SK-N-MC (cell line): ENCODE data around the gene RGL2.
A peak's percentile ranks its signal among the peaks of the same experiment; 100 is the strongest.
"Not testable (repeated sequence)": the region's sequence is repeated elsewhere in the genome, so short reads cannot be mapped to it uniquely, and the experiment has no call there.

ENCODE experiments used
- DNase-seq: peaks from one replicate; pipeline ENCODE4 v3.0.0-alpha.2; 2011; ENCODE audit warnings: low read depth, low spot score
- H3K27ac ChIP-seq: fragments of 200-600 bp; sonication (generic); 2 replicates; pipeline ENCODE4 v1.5.1; 2016; ENCODE audit warnings: mixed run types
- H3K36me3 ChIP-seq: fragments of 200-600 bp; sonication (generic); 2 replicates; pipeline ENCODE4 v1.6.1; 2017; ENCODE audit warnings: antibody characterized with exemption, low read length, mixed read lengths; ENCODE audit not compliant: insufficient read depth
- H3K4me3 ChIP-seq: fragments of 200-600 bp; sonication (generic); 2 replicates; pipeline ENCODE4 v1.5.1; 2016
- H3K9ac ChIP-seq: fragments of 200-600 bp; sonication (generic); 2 replicates; pipeline ENCODE4 v1.8.0; 2017; ENCODE audit warnings: mixed run types, mixed read lengths; ENCODE audit not compliant: insufficient read length
- H3K9me3 ChIP-seq: fragments of 200-600 bp; sonication (generic); 2 replicates; pipeline ENCODE4 v1.6.1; 2017; ENCODE audit warnings: low read depth, mild to moderate bottlenecking, antibody characterized with exemption, low read length, moderate library complexity, mixed read lengths
- EZH2 ChIP-seq: fragments of 200-600 bp; sonication (generic); IDR thresholded peaks from one replicate; pipeline ENCODE4 v1.6.1; 2017; ENCODE audit warnings: antibody characterized with exemption
- FOXP2 ChIP-seq: optimal IDR thresholded peaks from 2 replicates; pipeline ENCODE3; 2011; ENCODE audit warnings: mild to moderate bottlenecking, moderate library complexity; ENCODE audit not compliant: insufficient read depth; ENCODE audit errors: extremely low read length, control extremely low read depth
- POLR2AphosphoS5 ChIP-seq: IDR thresholded peaks from 2 replicates; pipeline ENCODE4 v1.6.1; 2012; ENCODE audit warnings: mild to moderate bottlenecking, low read depth, low read length, borderline replicate concordance

The RGL2 gene

GRCh38 chr6:33298773-33299236, at the start of gene RGL2:
RGL2 (minus strand) TSS chr6:33298942; CDS start chr6:33298610, 332 bp downstream.
- no peaks in the 10 kb centered on the region for H3K9me3 ChIP-seq
- TF ChIP-seq FOXP2 = no peak
- TF ChIP-seq POLR2AphosphoS5 = no peak
- TF ChIP-seq EZH2 = no peak
- peak within 1 kb of the TSS; percentile 79 for H3K9ac ChIP-seq
- no peaks in the 10 kb centered on the region for H3K36me3 ChIP-seq
- H3K27ac ChIP-seq = peak within 1 kb of the TSS; percentile 85
- DNase-seq = no peak
- H3K4me3 ChIP-seq = peak within 1 kb of the TSS; percentile 99

- Histone ChIP-seq H3K9ac (no peak overlapping the region), H3K36me3 (no peaks in the 10 kb centered on the region), H3K4me3 (no peak overlapping the region), H3K9me3 (no peaks in the 10 kb centered on the region), H3K27ac (no peak overlapping the region)
- no peak for DNase-seq
- no peak for TF ChIP-seq FOXP2
- TF ChIP-seq EZH2 = no peak
- no peak for TF ChIP-seq POLR2AphosphoS5
Measured at GRCh38 chr6:33347816-33348215, 49.1 kb upstream of the RGL2 start.

GRCh38 chr6:33346972-33347371, 48.2 kb upstream of the RGL2 start:
- not testable (repeated sequence) for H3K9me3 ChIP-seq, H3K9ac ChIP-seq, H3K4me3 ChIP-seq, H3K36me3 ChIP-seq, H3K27ac ChIP-seq, DNase-seq

GRCh38 chr6:33344701-33345697, 46.3 kb upstream of the RGL2 start:
- DNase-seq = no peak
- no peak for TF ChIP-seq EZH2
- no peak for TF ChIP-seq POLR2AphosphoS5
- TF ChIP-seq FOXP2 = no peak
- no peaks in the 10 kb centered on the region for H3K36me3 ChIP-seq
- H3K9ac ChIP-seq = no peak overlapping the region
- H3K4me3 ChIP-seq = peak overlapping the region; percentile 63
- H3K27ac ChIP-seq = no peak overlapping the region
- no peaks in the 10 kb centered on the region for H3K9me3 ChIP-seq

GRCh38 chr6:33343953-33344611, 45.3 kb upstream of the RGL2 start:
- DNase-seq = no peak
- Histone ChIP-seq H3K27ac (no peak overlapping the region), H3K4me3 (no peak overlapping the region), H3K36me3 (no peaks in the 10 kb centered on the region), H3K9ac (no peak overlapping the region), H3K9me3 (no peaks in the 10 kb centered on the region)
- TF ChIP-seq POLR2AphosphoS5 = no peak
- TF ChIP-seq EZH2 = no peak
- TF ChIP-seq FOXP2 = no peak

GRCh38 chr6:33343606-33343952, 44.8 kb upstream of the RGL2 start:
- not testable (repeated sequence) for H3K9ac ChIP-seq, H3K27ac ChIP-seq, H3K4me3 ChIP-seq, H3K36me3 ChIP-seq, DNase-seq, H3K9me3 ChIP-seq

- no peaks in the 10 kb centered on the region for H3K36me3 ChIP-seq
- H3K9ac ChIP-seq = no peak overlapping the region
- DNase-seq = no peak
- H3K9me3 ChIP-seq = no peaks in the 10 kb centered on the region
- TF ChIP-seq EZH2 (no peak), POLR2AphosphoS5 (no peak)
- H3K4me3 ChIP-seq = no peak overlapping the region
- no peak overlapping the region for H3K27ac ChIP-seq
Measured at GRCh38 chr6:33339193-33339592, 40.5 kb upstream of the RGL2 start.

GRCh38 chr6:33336495-33336894, 37.8 kb upstream of the RGL2 start:
- Histone ChIP-seq H3K9ac (no peak overlapping the region), H3K9me3 (no peaks in the 10 kb centered on the region), H3K36me3 (no peaks in the 10 kb centered on the region), H3K27ac (no peak overlapping the region), H3K4me3 (no peak overlapping the region)
- no peak for DNase-seq
- TF ChIP-seq EZH2 = no peak
- no peak for TF ChIP-seq POLR2AphosphoS5
- no peak for TF ChIP-seq FOXP2

- H3K9ac ChIP-seq = no peak overlapping the region
- no peaks in the 10 kb centered on the region for H3K9me3 ChIP-seq
- no peak for DNase-seq
- H3K27ac ChIP-seq = no peak overlapping the region
- no peak for TF ChIP-seq EZH2
- TF ChIP-seq FOXP2 = no peak
- no peak for TF ChIP-seq POLR2AphosphoS5
- no peaks in the 10 kb centered on the region for H3K36me3 ChIP-seq
- H3K4me3 ChIP-seq = no peak overlapping the region
Measured at GRCh38 chr6:33335916-33336315, 37.2 kb upstream of the RGL2 start.
